DMS153 treated with DMSO at 0.1 percent for 48 hours (cell line): ENCODE results near the gene WFDC1.
"Not testable (repeated sequence)": the region's sequence is repeated elsewhere in the genome, so short reads cannot be mapped to it uniquely, and the experiment has no call there.

Experiments
- DNase-seq: peaks from one replicate; lab custom pipeline; 2025; ENCODE audit not compliant: unreplicated experiment; lab: John Stamatoyannopoulos, UW

Gene WFDC1

DNA sequence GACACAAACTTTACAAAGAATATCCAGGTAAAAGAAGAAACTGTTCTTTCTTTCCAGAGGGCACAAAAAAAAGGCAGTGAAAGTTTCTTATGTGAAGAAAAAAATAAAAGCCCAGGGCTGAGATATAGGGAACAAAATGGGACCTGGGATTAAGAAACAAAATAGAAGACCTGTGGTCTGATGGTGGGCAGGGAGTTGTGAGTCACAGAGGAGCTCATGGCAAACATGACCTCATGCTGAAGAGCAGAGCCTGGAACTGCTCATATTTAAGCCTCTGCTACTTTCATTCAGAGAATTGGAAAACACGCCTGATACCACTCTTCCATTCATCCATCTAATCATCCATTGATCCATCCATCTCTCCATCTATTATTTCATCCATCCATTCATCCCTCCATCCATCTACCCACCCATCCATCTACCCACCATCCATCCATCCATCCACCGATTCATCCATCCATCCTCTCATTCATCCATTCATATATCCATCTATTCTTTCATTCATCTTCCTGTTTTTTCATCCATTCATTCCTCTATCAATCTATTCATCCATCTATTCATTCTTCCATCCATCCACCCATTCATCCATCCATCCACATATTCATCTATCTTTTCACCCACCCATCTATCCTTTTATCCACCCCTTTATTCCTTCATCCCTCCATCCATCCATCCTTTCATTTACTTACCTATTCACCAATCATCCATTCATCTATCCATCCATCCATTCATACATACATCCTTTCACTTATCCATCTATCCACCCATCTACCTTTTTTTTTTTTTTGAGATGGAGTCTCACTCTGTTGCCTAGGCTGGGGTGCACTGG, 30.0 kb downstream of the WFDC1 start:
- DNase-seq: no peak

- DNase-seq: no peak
Measured at GRCh38 chr16:84326545-84326944, 31.9 kb downstream of the WFDC1 start.

DNA sequence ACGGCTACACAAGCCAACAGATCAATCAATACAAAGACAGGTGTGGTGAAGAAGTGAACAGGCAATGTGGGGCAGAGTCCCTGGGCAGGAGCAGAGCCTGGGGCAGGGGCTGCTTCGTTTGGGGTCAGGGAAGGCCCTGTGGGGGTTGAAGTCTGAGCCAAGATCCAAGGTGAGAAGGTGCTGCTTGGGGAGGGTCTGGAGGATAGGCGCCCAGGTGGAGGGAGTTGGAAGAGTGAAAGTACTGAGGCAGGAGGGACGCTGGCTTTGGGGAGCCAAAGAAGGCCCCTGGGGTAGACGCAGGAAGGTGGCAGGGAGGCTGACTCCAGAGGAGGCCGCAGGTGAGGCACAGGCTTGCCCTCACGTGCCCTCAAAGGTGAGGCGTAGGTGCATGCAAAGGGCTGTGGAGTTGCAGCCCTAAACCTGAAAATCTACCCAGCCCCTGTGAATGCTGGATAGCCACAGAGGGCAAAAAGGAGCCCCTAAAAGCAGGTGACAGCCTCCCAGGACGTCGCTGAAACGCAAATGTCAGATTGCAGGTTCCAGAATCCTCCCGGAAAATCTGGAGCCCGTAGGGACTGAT, 33.3 kb downstream of the WFDC1 start:
- no peak for DNase-seq

DNA sequence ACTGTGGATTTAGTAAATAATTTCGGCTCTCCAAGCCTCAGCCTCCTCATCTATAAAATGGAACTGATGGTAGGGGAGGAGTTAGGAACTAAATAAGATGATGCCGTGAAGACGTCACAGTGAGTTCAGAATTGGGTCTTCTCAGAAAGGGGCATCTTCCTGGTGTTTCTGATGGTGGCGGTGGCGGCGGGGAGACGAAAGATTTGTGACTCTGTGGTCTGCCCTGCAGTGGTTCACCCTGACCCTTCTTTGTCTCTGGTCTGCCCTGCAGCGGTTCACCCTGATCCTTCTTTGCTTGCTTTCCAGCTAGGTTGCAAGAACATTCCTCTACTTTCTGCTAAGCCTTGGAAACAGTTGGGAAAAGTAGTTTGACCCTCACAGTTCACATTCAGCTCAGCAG, 34.3 kb downstream of the WFDC1 start:
- DNase-seq: no peak

DNA sequence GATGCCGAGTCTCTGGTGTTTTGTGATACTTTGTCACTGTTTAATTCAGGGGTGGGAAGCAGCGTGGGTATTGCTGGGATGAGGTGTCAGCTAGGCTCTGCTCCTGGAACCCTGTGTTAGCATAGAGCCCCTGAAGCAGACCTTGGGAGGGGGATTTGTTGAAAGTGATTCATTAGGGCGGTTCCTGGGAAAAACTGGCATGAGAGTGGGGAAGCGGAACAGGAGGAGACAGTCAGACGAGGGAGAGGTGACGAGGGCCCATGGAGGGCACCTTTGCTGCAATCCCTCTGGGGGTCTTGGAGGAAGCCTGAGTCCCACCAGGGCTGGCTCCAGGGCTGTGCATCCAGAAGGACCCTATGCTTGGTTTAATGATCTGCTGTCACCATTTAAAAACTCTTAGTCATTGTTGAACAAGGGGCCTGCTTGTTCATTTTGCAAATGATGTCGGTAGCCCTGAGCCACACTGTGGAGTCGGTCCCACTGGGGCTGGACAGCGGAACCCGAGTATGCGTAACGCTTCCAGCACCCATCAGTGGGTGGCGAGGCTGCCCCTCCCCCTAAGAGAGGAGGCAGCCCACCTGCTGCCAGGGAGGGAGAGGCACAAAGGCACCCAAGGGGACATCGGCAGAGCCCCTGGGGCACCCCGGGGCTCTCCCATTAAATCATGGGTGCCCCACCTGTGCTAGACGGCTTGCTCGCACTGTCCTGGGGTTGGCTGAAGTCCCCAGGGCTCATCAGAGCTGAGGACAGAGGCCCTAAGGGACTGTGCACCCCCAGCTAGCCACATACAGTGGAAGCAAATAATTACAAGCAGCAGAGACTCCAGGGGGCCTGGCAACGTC, 35.4 kb downstream of the WFDC1 start:
- no peak for DNase-seq

DNA sequence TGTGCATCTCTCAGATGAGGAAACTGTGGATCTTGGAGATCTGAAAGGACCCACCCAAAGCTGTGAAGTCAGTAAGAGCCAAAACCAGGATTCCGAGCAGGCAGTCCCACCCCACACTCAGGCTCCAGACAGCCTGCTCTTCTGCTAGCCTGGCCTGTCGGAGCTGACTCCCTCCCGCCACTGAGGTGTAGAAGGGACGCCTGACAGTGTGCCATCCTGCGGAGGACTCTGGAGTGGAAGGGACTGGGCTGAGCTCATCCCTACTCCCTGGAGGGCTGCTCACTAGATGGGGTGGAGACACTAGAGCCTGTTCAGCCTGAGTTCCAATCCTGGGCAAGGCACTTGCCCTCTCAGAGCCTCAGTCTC, 36.0 kb downstream of the WFDC1 start:
- DNase-seq: no peak

DNA sequence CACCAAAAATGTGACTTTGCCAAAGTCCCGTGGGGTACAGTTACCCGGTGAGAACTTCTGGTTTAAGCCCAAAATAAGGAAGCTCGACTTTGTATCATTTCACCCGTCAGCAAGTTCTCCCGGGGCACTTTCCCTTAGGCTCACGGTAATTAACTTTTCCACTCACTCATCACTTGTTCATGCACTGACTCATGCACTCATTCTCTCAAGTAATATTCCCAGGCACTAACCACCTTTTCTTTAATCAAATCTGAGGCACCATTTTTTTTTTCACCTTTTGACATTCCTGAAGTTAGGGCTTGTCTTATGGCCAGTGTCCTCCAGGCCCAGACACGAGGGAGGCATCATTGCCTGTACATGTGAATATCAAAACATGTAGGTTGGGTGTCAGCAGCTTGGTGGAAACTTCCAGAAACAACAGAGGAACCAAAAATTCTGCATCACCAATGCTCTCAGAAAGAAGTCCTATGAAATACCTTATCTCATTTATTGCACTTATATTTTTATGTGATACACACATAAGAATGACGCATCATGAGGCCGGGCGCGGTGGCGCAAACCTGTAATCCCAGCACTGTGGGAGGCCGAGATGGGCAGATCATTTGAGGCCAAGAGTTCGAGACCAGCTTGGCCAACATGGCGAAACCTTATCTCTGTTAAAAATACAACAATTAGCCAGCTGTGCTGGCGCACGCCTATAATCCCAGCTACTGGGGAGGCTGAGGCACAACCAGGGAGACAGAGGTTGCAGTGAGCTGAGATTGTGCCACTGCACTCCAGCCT, 37.5 kb downstream of the WFDC1 start:
- no peak for DNase-seq

DNA sequence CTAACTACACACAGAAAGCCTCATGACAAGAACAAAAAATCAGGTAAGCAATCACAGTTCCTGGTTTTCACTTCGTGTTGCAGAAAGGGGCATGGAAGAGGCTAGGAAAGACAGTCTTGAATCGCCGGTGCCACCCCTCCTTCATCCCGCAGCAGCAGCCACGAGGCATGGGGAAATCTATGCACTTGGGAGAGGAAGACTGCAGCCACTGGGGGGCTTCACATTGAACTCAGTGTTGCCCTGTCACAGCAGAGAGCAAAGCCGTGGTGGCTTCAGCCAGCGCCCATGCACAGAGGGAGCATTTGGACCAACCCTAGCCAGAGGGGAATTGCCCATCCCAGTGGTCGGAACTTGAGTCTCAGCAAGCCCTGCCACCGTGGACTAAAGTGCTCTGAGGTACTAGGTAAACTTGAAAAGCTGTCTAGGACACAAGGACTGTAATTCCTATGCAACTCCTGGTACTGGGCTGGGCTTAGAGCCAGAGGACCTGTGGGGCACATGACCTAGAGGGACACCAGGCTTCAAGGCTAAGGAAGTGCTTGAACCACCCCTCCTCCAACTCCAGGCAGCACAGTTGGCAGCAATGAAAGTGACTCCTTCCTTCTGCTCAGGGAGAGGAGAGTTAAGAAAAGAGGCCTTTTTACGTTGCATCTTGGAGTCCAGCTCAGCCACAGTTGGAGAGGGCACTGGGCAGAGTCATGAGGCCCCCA, 38.5 kb downstream of the WFDC1 start:
- no peak for DNase-seq

- DNase-seq: no peak
Measured at GRCh38 chr16:84334058-84334457, 39.4 kb downstream of the WFDC1 start.

- no peak for DNase-seq
Measured at GRCh38 chr16:84334482-84334881, 39.8 kb downstream of the WFDC1 start.

DNA sequence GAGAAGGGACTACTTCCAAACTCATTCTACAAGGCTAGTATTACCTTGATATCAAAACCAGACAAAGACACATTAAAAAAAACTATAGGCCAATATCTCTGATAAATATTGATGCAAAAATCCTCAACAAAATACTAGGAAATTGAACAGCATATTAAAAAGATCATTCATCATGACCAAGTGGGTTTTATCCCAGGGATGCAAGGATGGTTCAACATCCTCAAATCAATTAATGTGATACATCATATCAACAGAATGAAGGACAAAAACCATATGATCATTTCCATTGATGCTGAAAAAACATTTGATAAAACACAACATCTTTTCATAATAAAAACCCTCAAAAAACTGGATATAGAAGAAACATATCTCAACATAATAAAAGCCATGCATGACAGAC, 42.6 kb downstream of the WFDC1 start:
- DNase-seq: not testable (repeated sequence)

GRCh38 chr16:84339311-84339710, 44.6 kb downstream of the WFDC1 start:
- no peak for DNase-seq

DNA sequence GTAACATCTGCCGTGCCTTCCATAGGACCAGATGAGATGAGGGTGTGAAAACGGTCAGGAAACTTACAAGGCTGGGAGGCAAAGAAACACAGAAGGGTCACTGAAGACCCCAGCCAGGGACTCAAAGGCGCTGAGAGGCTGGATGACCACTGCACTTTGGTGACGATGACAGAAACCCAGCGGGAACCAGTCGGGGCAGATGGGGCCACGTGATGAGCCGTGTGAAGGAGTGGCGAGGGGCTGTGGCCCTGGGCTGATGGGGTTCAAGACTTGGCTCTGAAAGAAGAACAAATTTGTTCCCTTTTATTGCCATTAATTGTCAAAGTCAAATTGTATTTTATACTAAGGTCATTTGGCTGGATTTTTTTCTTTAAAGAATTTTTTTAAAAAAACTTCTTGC, 45.1 kb downstream of the WFDC1 start:
- DNase-seq: no peak

DNA sequence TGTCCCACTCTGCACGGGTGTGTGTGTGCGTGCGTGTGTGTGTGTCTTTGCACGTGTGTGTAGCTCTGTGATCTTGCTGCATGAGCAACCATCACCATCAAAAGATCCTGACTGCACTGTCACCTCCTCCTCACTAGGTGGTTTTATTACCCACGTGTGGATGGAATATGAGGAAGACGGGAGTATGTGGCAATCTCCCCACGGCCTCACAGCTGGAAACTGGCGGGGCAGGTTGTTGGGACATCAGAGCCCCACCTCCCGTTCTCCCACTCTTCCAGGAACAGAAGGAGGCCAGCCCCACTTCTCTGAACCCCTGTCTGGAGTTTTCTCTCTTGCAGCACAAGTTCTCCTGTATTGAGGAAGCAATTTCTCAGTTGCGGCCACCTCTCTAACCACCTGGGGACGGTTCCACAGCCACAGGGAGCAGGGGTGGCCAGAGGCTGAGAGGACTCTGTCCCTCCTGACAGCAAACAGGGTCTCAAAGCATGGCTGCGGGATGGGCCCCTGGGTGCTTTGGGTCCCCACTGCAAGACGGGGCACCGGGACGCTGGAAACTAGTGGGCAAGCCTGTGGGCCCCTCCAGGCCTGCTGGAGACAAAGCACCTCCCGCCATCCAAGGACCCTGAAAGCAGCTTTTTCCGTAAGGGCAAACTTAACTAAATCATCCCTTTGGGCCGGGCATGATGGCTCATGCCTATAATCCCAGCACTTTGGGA, 45.8 kb downstream of the WFDC1 start:
- no peak for DNase-seq

- no peak for DNase-seq
Measured at GRCh38 chr16:84341528-84342295, 47.0 kb downstream of the WFDC1 start.

GRCh38 chr16:84343800-84344199, 49.1 kb downstream of the WFDC1 start:
- DNase-seq: not testable (repeated sequence)

GRCh38 chr16:84344781-84345180, 50.1 kb downstream of the WFDC1 start:
- DNase-seq: no peak

- no peak for DNase-seq
Measured at GRCh38 chr16:84347161-84347560, 52.5 kb downstream of the WFDC1 start.

DNA sequence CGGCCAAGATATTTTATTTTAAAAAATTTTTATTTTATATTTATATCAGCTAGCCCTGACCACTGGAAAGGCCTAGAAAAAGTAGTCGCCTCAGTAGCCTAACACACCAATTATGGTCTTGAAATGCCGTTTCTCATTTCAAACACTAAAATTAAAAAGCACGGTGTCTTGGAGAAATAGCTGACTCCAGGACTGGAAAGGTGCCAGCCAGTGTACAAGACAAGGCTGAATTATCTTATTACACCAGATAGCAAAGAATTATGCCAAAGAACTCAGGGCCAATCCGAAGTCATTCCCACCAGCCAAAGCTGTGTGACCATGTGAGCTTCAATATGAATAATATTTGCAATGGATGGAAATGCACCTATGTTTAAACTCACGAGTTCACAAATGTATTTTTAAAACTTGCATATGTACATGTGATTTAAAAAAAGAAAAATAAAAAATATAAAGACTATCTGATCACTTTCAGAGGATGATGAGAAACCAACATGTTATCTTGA, 53.8 kb downstream of the WFDC1 start:
- DNase-seq: no peak
